Non-pigmented ciliary epithelial cell (primary cell): ENCODE results near the gene PCDHA1.
"Not testable (repeated sequence)": the region's sequence is repeated elsewhere in the genome, so short reads cannot be mapped to it uniquely, and the experiment has no call there.

ENCODE experiments used
- DNase-seq: peaks from one replicate; pipeline ENCODE4 v3.0.0-alpha.2; 2010; ENCODE audit warnings: low read depth

PCDHA1 gene

GRCh38 chr5:140808241-140808888, 22.4 kb downstream of the PCDHA1 start:
- DNase-seq: not testable (repeated sequence)

- no peak for DNase-seq
Measured at GRCh38 chr5:140808889-140809291, 22.9 kb downstream of the PCDHA1 start.

GRCh38 chr5:140821375-140822280, 35.7 kb downstream of the PCDHA1 start, which contains the start of gene PCDHA5:
Gene PCDHA5 (plus strand): TSS chr5:140821613.
- DNase-seq: no peak

- no peak for DNase-seq
Measured at GRCh38 chr5:140822281-140822629, 36.3 kb downstream of the PCDHA1 start.

- not testable (repeated sequence) for DNase-seq
Measured at GRCh38 chr5:140822969-140823368, 37.0 kb downstream of the PCDHA1 start.

GRCh38 chr5:140823475-140823874, 37.5 kb downstream of the PCDHA1 start:
- DNase-seq: no peak

GRCh38 chr5:140827704-140828361, 41.9 kb downstream of the PCDHA1 start, which contains the start of gene PCDHA6:
Gene PCDHA6 (plus strand): TSS chr5:140827960. CDS start chr5:140828092, 132 bp downstream.
- no peak for DNase-seq

GRCh38 chr5:140828362-140828737, 42.4 kb downstream of the PCDHA1 start:
- DNase-seq: no peak

- not testable (repeated sequence) for DNase-seq
Measured at GRCh38 chr5:140829511-140830501, 43.9 kb downstream of the PCDHA1 start.

- DNase-seq: no peak
Measured at GRCh38 chr5:140833993-140834392, 48.1 kb downstream of the PCDHA1 start, which contains the start of gene PCDHA7. Gene PCDHA7 (plus strand): TSS chr5:140834269. CDS start chr5:140834384, 115 bp downstream.

- not testable (repeated sequence) for DNase-seq
Measured at GRCh38 chr5:140834439-140835008, 48.6 kb downstream of the PCDHA1 start.

GRCh38 chr5:140835622-140836510, 49.9 kb downstream of the PCDHA1 start:
- DNase-seq: no peak

- DNase-seq: no peak
Measured at GRCh38 chr5:140840978-140841962, 55.3 kb downstream of the PCDHA1 start, which contains the start of gene PCDHA8. Gene PCDHA8 (plus strand): TSS chr5:140841187. CDS start chr5:140841322, 135 bp downstream.

GRCh38 chr5:140842798-140843733, 57.1 kb downstream of the PCDHA1 start:
- DNase-seq: no peak

GRCh38 chr5:140848139-140849102, 62.5 kb downstream of the PCDHA1 start, which contains the start of gene PCDHA9:
Gene PCDHA9 (plus strand): TSS chr5:140848382. CDS start chr5:140848496, 114 bp downstream.
- not testable (repeated sequence) for DNase-seq
